ENCODE results near the gene HIRIP3.

- TF ChIP-seq CTCF (conservative IDR thresholded peaks at IDR 0.05 in 1 of 2, IDR thresholded peaks at IDR 0.05 in 1 of 2; ENCODE audit: extremely low read depth in 1 of 2, insufficient read depth in 1 of 2, low read depth in 1 of 2, low read length in 2 of 2) (no peak), EZH2 (IDR thresholded peaks at IDR 0.05; ENCODE audit: borderline replicate concordance, low read length) (no peak)
These were observed 12.0 kb upstream of the HIRIP3 start for GRCh38 chr16:30007378-30007895.
